ENCODE measurements around the gene TOMM20L. TPM values are rescaled to one million over a fixed set of nuclear protein-coding genes. Genes with fewer than 3 reads are reported as not detected.
"Not testable (repeated sequence)": the region's sequence is repeated elsewhere in the genome, so short reads cannot be mapped to it uniquely, and the experiment has no call there.

TOMM20L gene
- total RNA-seq, 1 donor from 2014 or later, result not detected

GRCh38 chr14:58415636-58416547 lies 20.2 kb downstream of the TOMM20L start:
- Histone ChIP-seq H3K4me3 (ENCODE audit: low read depth, low read length) (no peak overlapping the region), H3K27me3 (ENCODE audit: control insufficient read depth, insufficient read depth, low read length) (no peaks in the 10 kb centered on the region), H3K36me3 (ENCODE audit: control insufficient read depth, insufficient read depth, low read length) (no peaks in the 10 kb centered on the region)
- TF ChIP-seq CTCF (IDR thresholded peaks at IDR 0.05; ENCODE audit: insufficient read depth, low read length, poor library complexity, severe bottlenecking), result no peak
- DNase-seq (ENCODE audit: low read depth), result no peak

GRCh38 chr14:58416934-58417333 lies 21.2 kb downstream of the TOMM20L start:
- not testable (repeated sequence) for DNase-seq (ENCODE audit: low read depth); H3K4me3 ChIP-seq (ENCODE audit: low read depth, low read length)

GRCh38 chr14:58426670-58427280 lies 31.0 kb downstream of the TOMM20L start:
- DNase-seq (ENCODE audit: low read depth), result no peak
- Histone ChIP-seq H3K36me3 (ENCODE audit: control insufficient read depth, insufficient read depth, low read length) (no peaks in the 10 kb centered on the region), H3K4me3 (ENCODE audit: low read depth, low read length) (peak overlapping the region; percentile 77), H3K27me3 (ENCODE audit: control insufficient read depth, insufficient read depth, low read length) (no peaks in the 10 kb centered on the region)
- TF ChIP-seq CTCF (IDR thresholded peaks at IDR 0.05; ENCODE audit: insufficient read depth, low read length, poor library complexity, severe bottlenecking), result no peak

More at GRCh38 chr14:58416934-58417333, 21.2 kb downstream of the TOMM20L start:
- not testable (repeated sequence) for H3K36me3 ChIP-seq (ENCODE audit: control insufficient read depth, insufficient read depth, low read length); H3K27me3 ChIP-seq (ENCODE audit: control insufficient read depth, insufficient read depth, low read length)

DNA sequence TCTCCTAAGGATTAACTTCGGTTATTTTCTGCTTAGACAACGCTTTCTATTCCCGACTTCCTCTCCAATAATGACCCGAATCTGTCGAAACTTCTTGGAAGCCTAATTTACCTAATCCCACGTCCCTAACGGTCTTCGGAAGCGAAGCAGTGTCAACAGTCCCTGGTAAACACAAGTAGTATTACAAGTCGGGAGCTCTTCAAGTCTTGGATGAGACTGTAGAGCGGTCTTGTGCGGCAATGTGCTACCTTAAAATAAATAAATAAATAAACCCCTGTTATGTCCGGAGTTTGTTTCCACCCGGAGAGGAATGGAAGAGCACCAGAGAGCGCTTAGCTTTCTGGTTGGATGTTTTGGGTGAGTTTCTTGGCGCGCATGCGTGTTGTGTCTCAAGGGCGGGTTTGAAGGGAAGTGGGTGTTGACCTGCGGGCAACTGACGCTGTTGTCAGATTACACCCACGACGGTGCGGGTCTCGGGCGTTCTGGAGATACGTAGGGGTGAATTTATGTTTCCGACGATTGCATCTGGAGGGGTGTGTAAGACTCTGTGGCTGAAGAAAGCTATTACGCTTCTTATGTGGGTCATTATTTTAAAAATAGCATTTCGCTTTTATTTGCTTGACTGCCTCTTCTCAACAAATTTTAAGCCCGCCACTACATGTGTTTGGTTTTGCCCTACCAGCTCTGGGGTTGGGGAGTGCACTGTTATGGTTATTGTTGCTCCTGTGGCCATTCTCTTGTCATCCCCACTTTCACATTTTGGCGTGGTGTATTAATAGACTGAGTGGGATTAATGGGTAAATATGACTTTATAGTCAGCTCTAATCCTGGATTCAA lies 31.8 kb downstream of the TOMM20L start, which contains the start of the genes KIAA0586 and TIMM9:
KIAA0586 (plus strand) TSS at position 439 of the 837 bp plus-strand sequence. CDS start 546 bp downstream, outside the sequence.
TIMM9 (minus strand) TSS at position 251 of the 837 bp plus-strand sequence. CDS start 15,586 bp downstream, outside the sequence.
- Histone ChIP-seq H3K36me3 (ENCODE audit: control insufficient read depth, insufficient read depth, low read length) (no peaks in the 10 kb centered on the region), H3K4me3 (ENCODE audit: low read depth, low read length) (peak within 1 kb of the TSS; percentile 77), H3K27me3 (ENCODE audit: control insufficient read depth, insufficient read depth, low read length) (no peaks in the 10 kb centered on the region)
- no peak for TF ChIP-seq CTCF (IDR thresholded peaks at IDR 0.05; ENCODE audit: insufficient read depth, low read length, poor library complexity, severe bottlenecking)
- DNase-seq (ENCODE audit: low read depth), result peak; percentile 96

- no peaks in the 10 kb centered on the region for H3K36me3 ChIP-seq (ENCODE audit: control insufficient read depth, insufficient read depth, low read length)
- peak overlapping the region; percentile 77 for H3K4me3 ChIP-seq (ENCODE audit: low read depth, low read length)
- no peaks in the 10 kb centered on the region for H3K27me3 ChIP-seq (ENCODE audit: control insufficient read depth, insufficient read depth, low read length)
- DNase-seq (ENCODE audit: low read depth), result no peak
- no peak for TF ChIP-seq CTCF (IDR thresholded peaks at IDR 0.05; ENCODE audit: insufficient read depth, low read length, poor library complexity, severe bottlenecking)
These were observed 32.5 kb downstream of the TOMM20L start for GRCh38 chr14:58428118-58428683.

Data from kidney epithelial cell (primary cell).